HepG2 (cell line): ENCODE data around the gene BSN. TPM values are rescaled to one million over a fixed set of nuclear protein-coding genes. Genes with fewer than 3 reads are reported as not detected.

Experiments
- ATAC-seq: fragments of 200-7000 bp; cut with Tn5 transposase; 3 replicates; pipeline ENCODE4 v1.9.1; 2020; ENCODE audit warnings: mild to moderate bottlenecking, moderate library complexity
- BruUV-seq: library from RNA; stranded (reverse); fragments of 400-500 nt; replicated peaks from 2 replicates; lab custom pipeline; 2021; lab: Mats Ljungman, UMichigan
- CTCF ChIA-PET: fragments of 300-600 bp; formaldehyde crosslinking; extraction: SDS; loops from one replicate; lab custom pipeline; 2021; ENCODE audit warnings: low total read pairs, inconsistent platforms, low intra/inter-chr PET ratio; lab: Yijun Ruan, JAX
- POLR2A ChIA-PET: fragments of 350-600 bp; sonication (Branson Sonifier 250); formaldehyde crosslinking; loops from one replicate; lab custom pipeline; 2020; ENCODE audit warnings: antibody characterized with exemption, inconsistent platforms; lab: Yijun Ruan, JAX
- DNase-seq: peaks from one replicate; pipeline ENCODE4 v3.0.0-alpha.2; 2015; ENCODE audit warnings: low spot score
- FAIRE-seq: peaks from 3 replicates; lab custom pipeline; 2011; peaks lifted over from hg19 to GRCh38; lab: Jason Lieb, UNC
- H2AFZ ChIP-seq: one replicate; pipeline ENCODE4 v1.6.1; 2011; ENCODE audit warnings: low read length, inconsistent platforms
- H3K27ac ChIP-seq: fragments of 300-600 bp; 3 replicates; pipeline ENCODE4 v1.8.0; 2011; ENCODE audit warnings: mixed run types, mild to moderate bottlenecking, mixed read lengths, low read length, inconsistent platforms; ENCODE audit not compliant: insufficient read depth; ENCODE audit errors: extremely low read length
- H3K27me3 ChIP-seq, 2 experiments: fragments of 200-600 bp in 1 of 2; 2 replicates in 1 of 2; 3 replicates in 1 of 2; pipeline versions ENCODE4 v1.6.0 to v1.8.0; 2011; ENCODE audit warnings: low read length in 2 of 2, mild to moderate bottlenecking in 2 of 2, moderate library complexity in 2 of 2, inconsistent platforms in 1 of 2; ENCODE audit not compliant: insufficient read depth in 2 of 2, control insufficient read depth in 1 of 2
- H3K36me3 ChIP-seq, 2 experiments: fragments of 200-600 bp in 1 of 2; replicated peaks in 1 of 2; 2 replicates in 1 of 2; 3 replicates in 1 of 2; pipeline versions ENCODE4 v1.5.1 to v1.8.0; 2011; ENCODE audit warnings: low read length in 2 of 2, inconsistent platforms in 1 of 2; ENCODE audit not compliant: insufficient read depth in 2 of 2, control insufficient read depth in 1 of 2
- H3K4me1 ChIP-seq: 2 replicates; pipeline ENCODE4 v1.5.1; 2012; ENCODE audit warnings: low read length, inconsistent platforms; ENCODE audit not compliant: insufficient read depth
- H3K4me2 ChIP-seq: 2 replicates; pipeline ENCODE4 v1.6.0; 2011; ENCODE audit warnings: low read depth, low read length, inconsistent platforms
- H3K4me3 ChIP-seq, 3 experiments: fragments of 200-600 bp in 1 of 3; sonication (generic), shearing (Covaris generic) in 1 of 3; replicated peaks in 1 of 3; 2 replicates each; pipeline ENCODE4 v1.5.1; 2011 to 2016; ENCODE audit warnings: low read length in 3 of 3, inconsistent platforms in 2 of 3, low read depth in 2 of 3, mild to moderate bottlenecking in 2 of 3, control low read depth in 1 of 3, mixed read lengths in 1 of 3; ENCODE audit not compliant: insufficient read depth in 1 of 3
- H3K79me2 ChIP-seq: one replicate; pipeline ENCODE4 v1.6.1; 2011; ENCODE audit warnings: low read length, inconsistent platforms; ENCODE audit not compliant: insufficient read depth
- H3K9ac ChIP-seq: 2 replicates; pipeline ENCODE4 v1.6.0; 2011; ENCODE audit warnings: mild to moderate bottlenecking, low read depth, low read length, inconsistent platforms; ENCODE audit not compliant: insufficient read depth
- H3K9me3 ChIP-seq: 2 replicates; pipeline ENCODE4 v1.5.1; 2012; ENCODE audit warnings: mild to moderate bottlenecking, low read length
- H4K20me1 ChIP-seq: 2 replicates; pipeline ENCODE4 v1.6.0; 2011; ENCODE audit warnings: inconsistent platforms, mild to moderate bottlenecking, low read length, moderate library complexity; ENCODE audit not compliant: insufficient read depth
- CBX1 ChIP-seq: IDR thresholded peaks from one replicate; pipeline ENCODE4 v1.6.1; 2016; ENCODE audit warnings: antibody characterized with exemption, low read depth
- HMG20A ChIP-seq: IDR thresholded peaks from 2 replicates; pipeline ENCODE4 v1.6.1; 2016; ENCODE audit warnings: borderline replicate concordance
- NFIC ChIP-seq: IDR thresholded peaks from 2 replicates; pipeline ENCODE4 v1.6.1; 2012; ENCODE audit warnings: mild to moderate bottlenecking, low read length, inconsistent platforms
- NR2F6 ChIP-seq, 2 experiments: IDR thresholded peaks; 2 replicates each; pipeline ENCODE4 v1.6.1; 2016; ENCODE audit warnings: antibody characterized with exemption in 1 of 2, mild to moderate bottlenecking in 1 of 2
- PHF21A ChIP-seq: sonication (generic); formaldehyde crosslinking; IDR thresholded peaks from 2 replicates; pipeline ENCODE4 v1.5.0; 2020; ENCODE audit warnings: mild to moderate bottlenecking, missing genetic modification reagents
- RBM39 ChIP-seq: fragments of 200-400 bp; formaldehyde crosslinking; IDR thresholded peaks from one replicate; pipeline ENCODE4 v1.6.1; 2018; ENCODE audit warnings: antibody characterized with exemption, mild to moderate bottlenecking, low read depth, low read length; ENCODE audit not compliant: poor library complexity, severe bottlenecking
- RFX3 ChIP-seq: IDR thresholded peaks from 2 replicates; pipeline ENCODE4 v1.6.1; 2016; ENCODE audit warnings: missing biosample characterization, missing genetic modification reagents
- SRSF9 ChIP-seq: fragments of 200-400 bp; formaldehyde crosslinking; IDR thresholded peaks from 2 replicates; pipeline ENCODE4 v1.6.1; 2018; ENCODE audit warnings: borderline replicate concordance, mild to moderate bottlenecking, low read depth, low read length; ENCODE audit not compliant: insufficient read depth, poor library complexity, severe bottlenecking
- TCF12 ChIP-seq, 2 experiments: fragments of 450-650 bp in 1 of 2; sonication (generic) in 1 of 2; formaldehyde crosslinking in 1 of 2; IDR thresholded peaks; 2 replicates each; pipeline versions ENCODE4 v1.6.1 to v1.8.0; 2017 to 2022; ENCODE audit warnings: antibody characterized with exemption in 1 of 2, mild to moderate bottlenecking in 1 of 2, missing genetic modification reagents in 1 of 2, moderate library complexity in 1 of 2
- TFDP2 ChIP-seq: sonication (generic); formaldehyde crosslinking; IDR thresholded peaks from 2 replicates; pipeline ENCODE4 v1.4.0; 2020; ENCODE audit warnings: missing genetic modification reagents
- ZNF282 ChIP-seq: fragments of 450-650 bp; IDR thresholded peaks from 2 replicates; pipeline ENCODE4 v1.6.1; 2018; ENCODE audit not compliant: partially characterized antibody
- ZNF292 ChIP-seq: sonication (generic); formaldehyde crosslinking; IDR thresholded peaks from 2 replicates; pipeline ENCODE4 v1.8.1; 2022; ENCODE audit warnings: mild to moderate bottlenecking, low read depth, missing genetic modification reagents, borderline replicate concordance
- ZNF569 ChIP-seq: sonication (generic); formaldehyde crosslinking; IDR thresholded peaks from 2 replicates; pipeline ENCODE4 v1.5.0; 2020; ENCODE audit warnings: mild to moderate bottlenecking, missing genetic modification reagents, moderate library complexity, borderline replicate concordance
- ZNF615 ChIP-seq: sonication (generic); formaldehyde crosslinking; IDR thresholded peaks from 2 replicates; pipeline ENCODE4 v1.5.0; 2020; ENCODE audit warnings: mild to moderate bottlenecking, missing genetic modification reagents, borderline replicate concordance
- ZNF674 ChIP-seq: sonication (generic); formaldehyde crosslinking; IDR thresholded peaks from 2 replicates; pipeline ENCODE4 v1.5.0; 2020; ENCODE audit warnings: low read depth, mild to moderate bottlenecking, missing genetic modification reagents
- WGBS: methylation state at CpG from one replicate; pipeline ENCODE4 v1.1.6; 2017; ENCODE audit warnings: low lambda C conversion rate; 5-methylcytosine and 5-hydroxymethylcytosine counted together
- in situ Hi-C: cut with HindIII; loops from 2 replicates; pipeline ENCODE4 v1.10.0; 2017; ENCODE audit warnings: low pct_unique_long_range_greater_than_20kb; ENCODE audit not compliant: extremely low pct_ligation_motif_present
- intact Hi-C: fragments of 100-400 bp; cut with micrococcal nuclease; formaldehyde crosslinking; loops from one replicate; pipeline ENCODE4 v1.10.0; 2022; ENCODE audit not compliant: unreplicated experiment
- polyA plus RNA-seq, 8 experiments: library from polyadenylated mRNA; depleted of rRNA in 3 of 8; stranded (reverse) in 7 of 8; unstranded in 1 of 8; fragments of >200 nt; fragmentation: Illumina TruSeq in 4 of 8; extraction: Trizol in 4 of 8; gene quantifications; 2 replicates each; pipeline versions ENCODE4 v1.2.1 to v1.2.3, GENCODE V29; 2011 to 2016; ENCODE audit warnings: low read depth in 4 of 8, missing spikeins in 1 of 8, mixed read lengths in 1 of 8; ENCODE audit not compliant: insufficient read depth in 1 of 8
- total RNA-seq, 5 experiments: library from RNA; depleted of rRNA; stranded (reverse); fragments of >200 nt; fragmentation: Illumina TruSeq; extraction: Trizol; gene quantifications; 2 replicates each; pipeline ENCODE4 v1.2.3, GENCODE V29; 2016; ENCODE audit warnings: low read depth in 1 of 5

The BSN gene
- total and polyA plus RNA-seq, 2 of the 13 experiments (the other 11 are each of a cell fraction or from before 2014, with no cell fraction given) = 0.42 to 0.86 TPM

DNA sequence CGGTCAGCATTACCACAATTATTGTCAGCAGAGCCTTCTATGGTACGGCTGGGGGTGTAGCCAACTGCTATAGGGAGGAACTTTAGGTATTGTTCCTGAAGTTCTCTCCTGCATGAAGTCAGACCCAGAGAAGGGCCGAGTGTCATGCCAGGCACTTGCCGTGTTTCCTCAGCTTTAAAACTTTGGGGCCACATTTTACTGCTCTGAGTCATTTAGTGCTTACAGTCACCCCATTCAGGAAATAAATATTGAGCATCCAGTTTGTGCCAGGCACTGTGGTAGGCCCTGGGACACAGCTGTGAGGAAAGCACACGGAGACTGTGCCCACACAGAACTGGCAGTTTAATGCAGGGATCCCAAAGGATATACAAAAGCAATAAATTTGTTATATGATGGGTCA is 65.4 kb downstream of the BSN start:
- no peaks in the 10 kb centered on the region for H3K27me3 ChIP-seq
- no peak overlapping the region for H3K9ac ChIP-seq
- H3K27ac ChIP-seq = no peak overlapping the region
- no peak overlapping the region for H3K4me2 ChIP-seq
- no peak for DNase-seq
- BruUV-seq = no TSS peak
- 87% methylated on average over 5 of the region's 5 CpGs for WGBS
- ChIA-PET POLR2A (no interaction called here), CTCF (no interaction called here)
- intact Hi-C loops (no loop called here), in situ Hi-C loops (no loop called here)
- no peak overlapping the region for H2AFZ ChIP-seq
- H3K9me3 ChIP-seq = no peaks in the 10 kb centered on the region
- TF ChIP-seq RBM39 (no peak), CBX1 (no peak), HMG20A (CRISPR knock-in tag) (no peak), NFIC (no peak), ZNF282 (no peak), ZNF569 (CRISPR knock-in tag) (no peak), RFX3 (CRISPR knock-in tag) (no peak), ZNF674 (CRISPR knock-in tag) (no peak), ZNF292 (no peak), SRSF9 (no peak), NR2F6 (IDR thresholded peaks at IDR 0.05) (no peak), NR2F6 (CRISPR knock-in tag; IDR thresholded peaks at IDR 0.05) (no peak), PHF21A (no peak), TFDP2 (CRISPR knock-in tag) (no peak), TCF12 (IDR thresholded peaks at IDR 0.05) (no peak), TCF12 (CRISPR knock-in tag; IDR thresholded peaks at IDR 0.05) (no peak), ZNF615 (CRISPR knock-in tag) (no peak)
- H3K4me1 ChIP-seq = peaks cover 7% of the 10 kb centered on the region; the same call in 1 of the 2 replicates
- H3K4me3 ChIP-seq = no peak overlapping the region
- FAIRE-seq = no peak
- H3K36me3 ChIP-seq = 0 out of 5 replicates have a peak, but pooled peaks cover 0 to under 1% of the 10 kb centered on the region in 2 experiments
- no peaks in the 10 kb centered on the region for H4K20me1 ChIP-seq
- no peaks in the 10 kb centered on the region for H3K79me2 ChIP-seq
- no peak for ATAC-seq
